Transverse colon (tissue), 4 donors: ENCODE measurements around the gene AGAP5. TPM values are rescaled to one million over a fixed set of nuclear protein-coding genes. Genes with fewer than 3 reads are reported as not detected.
"Not testable (repeated sequence)": the region's sequence is repeated elsewhere in the genome, so short reads cannot be mapped to it uniquely, and the experiment has no call there.

ENCODE experiments used
- DNase-seq: peaks from one replicate; pipeline ENCODE4 v3.0.0-alpha.2; 2019
- H3K27ac ChIP-seq, 4 donors: fragments of 200-600 bp; sonication (generic); 2 replicates each; pipeline ENCODE4 v1.5.1; 2016 to 2018; ENCODE audit warnings: inconsistent platforms in 4 of 4
- H3K27me3 ChIP-seq: fragments of 200-600 bp; sonication (generic); 2 replicates; pipeline ENCODE4 v1.5.1; 2017; ENCODE audit warnings: inconsistent platforms
- H3K36me3 ChIP-seq, 4 donors: fragments of 200-600 bp; sonication (generic); 2 replicates each; pipeline ENCODE4 v1.5.1; 2017 to 2019; ENCODE audit warnings: inconsistent platforms in 4 of 4
- H3K4me1 ChIP-seq, 4 donors: fragments of 200-600 bp; sonication (generic); 2 replicates each; pipeline ENCODE4 v1.5.1; 2017 to 2020; ENCODE audit warnings: inconsistent platforms in 4 of 4
- H3K4me3 ChIP-seq, 4 donors: fragments of 200-600 bp; sonication (generic); 1 replicate in 1 of 4; 2 replicates in 3 of 4; pipeline versions ENCODE4 v1.5.1 to v1.6.1; 2017 to 2019; ENCODE audit warnings: inconsistent platforms in 4 of 4
- H3K9me3 ChIP-seq, 2 donors: fragments of 200-600 bp; sonication (generic); 2 replicates each; pipeline ENCODE4 v1.5.1; 2017 to 2019; ENCODE audit warnings: inconsistent platforms in 2 of 2
- EP300 ChIP-seq: sonication (generic); formaldehyde crosslinking; IDR thresholded peaks from one replicate; pipeline ENCODE4 v1.6.1; 2017; ENCODE audit warnings: antibody characterized with exemption, low read depth
- POLR2A ChIP-seq: fragments of 450-650 bp; IDR thresholded peaks from one replicate; pipeline ENCODE4 v1.6.1; 2016; ENCODE audit warnings: antibody characterized with exemption, mild to moderate bottlenecking, moderate library complexity
- POLR2AphosphoS5 ChIP-seq, 3 donors: sonication (generic); formaldehyde crosslinking; IDR thresholded peaks; one replicate each; pipeline ENCODE4 v1.6.1; 2016; ENCODE audit warnings: antibody characterized with exemption in 3 of 3
- WGBS, 2 donors: methylation state at CpG; one replicate each; pipeline ENCODE4 v1.1.5; 2018; ENCODE audit warnings: low coverage in 1 of 2; 5-methylcytosine and 5-hydroxymethylcytosine counted together
- in situ Hi-C, 4 donors: fragments of 200-750 bp; cut with MboI; loops; one replicate each; pipeline versions ENCODE4 v1.15.0 to v1.15.1; 2017; ENCODE audit warnings: low sequenced_read_pairs in 3 of 4, low pct_ligation_motif_present in 1 of 4, low pct_unique_long_range_greater_than_20kb in 1 of 4
- intact Hi-C: fragments of 100-400 bp; cut with DNase I; formaldehyde crosslinking; loops from one replicate; pipeline ENCODE4 v1.15.1; 2023; ENCODE audit warnings: low total_unique reads
- total RNA-seq, 4 donors: library from RNA; depleted of rRNA; stranded (reverse); fragments of >200 nt; gene quantifications; one replicate each; pipeline ENCODE4 v1.1.0, GENCODE V29; 2016
- TF ChIP-seq, protein P1 (sequence below), 5 experiments: fragments of 200-600 bp in 3 of 5; fragments of 450-650 bp in 2 of 5; sonication (generic) in 3 of 5; IDR thresholded peaks; 1 replicate in 2 of 5; 2 replicates in 3 of 5; pipeline ENCODE4 v1.5.1; 2016 to 2017; ENCODE audit warnings: antibody characterized with exemption in 5 of 5, inconsistent platforms in 3 of 5, mild to moderate bottlenecking in 2 of 5, moderate library complexity in 1 of 5

The AGAP5 gene
- total RNA-seq, 4 donors from 2014 or later, result 8.0 to 12.7 (median 8.6) TPM; not detected in 1

DNA sequence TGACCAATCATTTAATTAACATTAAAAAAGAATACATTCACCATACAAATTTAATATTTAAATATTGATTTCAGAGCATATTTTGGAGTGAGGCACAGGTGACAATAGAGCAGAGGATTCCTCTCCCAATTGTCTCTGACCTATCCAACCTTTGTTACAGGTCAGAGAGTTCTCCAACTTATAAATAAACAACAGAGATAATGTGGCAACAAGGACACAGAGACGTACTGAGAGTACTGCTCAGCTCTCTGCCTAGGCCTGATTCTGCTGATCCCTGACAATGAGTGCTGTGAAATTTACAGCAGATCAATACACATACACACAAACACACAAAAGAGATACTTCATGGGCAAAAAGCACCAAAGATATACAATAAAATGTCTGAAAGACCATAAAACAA lies 18.3 kb upstream of the AGAP5 start:
- Histone ChIP-seq H3K9me3 (no peaks in the 10 kb centered on the region), H3K27me3 (no peaks in the 10 kb centered on the region), H3K4me1 (no peaks in the 10 kb centered on the region), H3K36me3 (peaks cover 0 to 47% (median 20%) of the 10 kb centered on the region in 4 donors), H3K27ac (no peak overlapping the region), H3K4me3 (no peak overlapping the region)
- in situ Hi-C loops, result no loop called here
- no peak for DNase-seq
- 89% methylated on average over 1 of the region's 1 CpG; no CpG with 5 or more reads in 1 of the 2 donors for WGBS, 2 donors
- intact Hi-C loops, result no loop called here
- TF ChIP-seq, protein P1, sequence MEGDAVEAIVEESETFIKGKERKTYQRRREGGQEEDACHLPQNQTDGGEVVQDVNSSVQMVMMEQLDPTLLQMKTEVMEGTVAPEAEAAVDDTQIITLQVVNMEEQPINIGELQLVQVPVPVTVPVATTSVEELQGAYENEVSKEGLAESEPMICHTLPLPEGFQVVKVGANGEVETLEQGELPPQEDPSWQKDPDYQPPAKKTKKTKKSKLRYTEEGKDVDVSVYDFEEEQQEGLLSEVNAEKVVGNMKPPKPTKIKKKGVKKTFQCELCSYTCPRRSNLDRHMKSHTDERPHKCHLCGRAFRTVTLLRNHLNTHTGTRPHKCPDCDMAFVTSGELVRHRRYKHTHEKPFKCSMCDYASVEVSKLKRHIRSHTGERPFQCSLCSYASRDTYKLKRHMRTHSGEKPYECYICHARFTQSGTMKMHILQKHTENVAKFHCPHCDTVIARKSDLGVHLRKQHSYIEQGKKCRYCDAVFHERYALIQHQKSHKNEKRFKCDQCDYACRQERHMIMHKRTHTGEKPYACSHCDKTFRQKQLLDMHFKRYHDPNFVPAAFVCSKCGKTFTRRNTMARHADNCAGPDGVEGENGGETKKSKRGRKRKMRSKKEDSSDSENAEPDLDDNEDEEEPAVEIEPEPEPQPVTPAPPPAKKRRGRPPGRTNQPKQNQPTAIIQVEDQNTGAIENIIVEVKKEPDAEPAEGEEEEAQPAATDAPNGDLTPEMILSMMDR (IDR thresholded peaks at IDR 0.05), result no peak
- TF ChIP-seq EP300 (no peak), POLR2AphosphoS5 (IDR thresholded peaks at IDR 0.05) (no peak), POLR2A (no peak)

DNA sequence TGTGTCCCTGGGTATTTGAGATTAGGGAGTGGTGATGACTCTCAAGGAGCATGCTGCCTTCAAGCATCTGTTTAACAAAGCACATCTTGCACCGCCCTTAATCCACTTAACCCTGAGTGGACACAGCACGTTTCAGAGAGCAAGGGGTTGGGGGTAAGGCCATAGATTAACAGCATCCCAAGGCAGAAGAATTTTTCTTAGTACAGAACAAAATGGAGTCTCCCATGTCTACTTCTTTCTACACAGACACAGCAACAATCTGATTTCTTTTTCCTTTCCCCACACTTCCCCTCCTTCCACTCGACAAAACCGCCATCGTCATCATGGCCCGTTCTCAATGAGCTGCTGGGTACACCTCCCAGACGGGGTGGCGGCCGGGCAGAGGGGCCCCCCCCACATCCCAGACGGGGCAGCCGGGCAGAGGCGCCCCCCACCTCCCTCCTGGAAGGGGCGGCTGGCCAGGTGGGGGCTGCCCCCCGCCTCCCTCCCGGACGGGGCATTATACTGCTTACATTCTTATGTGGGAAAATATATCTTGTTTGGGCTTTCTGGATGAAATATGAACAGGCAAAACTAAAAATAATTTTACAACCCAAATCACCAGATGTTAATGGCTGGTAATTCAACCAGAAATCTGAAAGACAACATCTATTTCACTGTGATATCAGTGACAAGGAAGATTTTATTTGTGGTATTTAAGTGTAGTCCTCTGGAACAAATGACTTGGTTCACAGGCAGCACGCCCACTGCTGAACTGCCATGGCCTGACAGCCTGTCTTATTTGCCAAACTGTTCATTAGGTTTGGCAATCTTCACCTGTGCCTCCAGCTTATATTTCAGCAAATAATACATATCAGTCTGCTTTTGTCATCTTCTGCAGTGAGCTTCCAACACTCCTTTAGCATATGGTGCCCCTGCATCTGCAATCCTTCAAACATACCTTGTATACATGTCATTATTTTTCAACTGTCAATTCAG lies 17.6 kb upstream of the AGAP5 start:
- H3K27ac ChIP-seq, H3K27me3 ChIP-seq, H3K4me1 ChIP-seq, DNase-seq, H3K4me3 ChIP-seq, H3K9me3 ChIP-seq, intact Hi-C loops, in situ Hi-C loops: not testable (repeated sequence)
- WGBS, 2 donors, result 94% methylated on average over 5 to 17 of the region's 17 CpGs
- peaks cover 0 to 41% (median 17%) of the 10 kb centered on the region in 4 donors for H3K36me3 ChIP-seq

DNA sequence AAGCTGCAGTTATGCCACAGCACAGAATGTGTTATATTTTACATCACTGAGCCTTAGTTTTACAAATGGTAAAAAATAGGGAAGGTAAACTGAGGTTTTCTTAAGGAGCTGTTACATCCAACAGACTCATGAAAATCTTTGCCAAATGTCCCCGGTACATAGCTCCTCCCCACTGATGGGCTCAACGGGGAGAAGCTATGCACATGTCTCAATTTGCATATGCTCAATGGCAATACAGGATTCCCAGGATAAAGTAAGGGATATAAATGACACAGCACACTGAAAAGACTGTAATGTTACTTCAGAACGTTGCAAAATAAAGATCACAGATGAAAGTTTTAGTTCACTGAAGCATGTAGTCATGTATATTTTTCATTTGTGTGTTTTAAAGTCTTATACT lies 16.6 kb upstream of the AGAP5 start:
- 60 to 65% methylated on average over 1 to 3 of the region's 3 CpGs for WGBS, 2 donors
- H3K4me3 ChIP-seq, H3K9me3 ChIP-seq, H3K4me1 ChIP-seq, H3K27me3 ChIP-seq, intact Hi-C loops, in situ Hi-C loops, H3K27ac ChIP-seq, DNase-seq: not testable (repeated sequence)
- peaks cover 0 to 38% (median 12%) of the 10 kb centered on the region in 4 donors for H3K36me3 ChIP-seq

DNA sequence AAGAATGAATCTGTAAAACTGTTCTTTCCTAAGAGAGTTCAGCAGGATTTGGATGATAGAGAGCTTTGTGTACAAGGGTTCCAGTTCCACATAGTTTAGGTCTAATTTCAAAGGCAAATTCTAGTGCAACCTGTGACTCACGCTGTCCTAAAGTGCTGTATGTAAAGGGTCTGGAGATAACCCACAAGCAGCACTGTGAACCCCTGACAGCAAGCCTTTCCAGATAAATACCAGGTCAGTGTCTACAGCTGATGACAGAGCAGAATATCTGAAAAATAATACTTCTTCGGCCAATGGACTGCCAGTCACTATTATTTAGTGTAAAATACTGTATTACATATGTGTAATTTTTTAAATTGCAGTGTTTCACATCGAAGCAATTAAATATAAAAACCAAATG lies 16.0 kb upstream of the AGAP5 start:
- H3K27ac ChIP-seq, H3K4me3 ChIP-seq, H3K9me3 ChIP-seq, in situ Hi-C loops, H3K27me3 ChIP-seq, H3K4me1 ChIP-seq, DNase-seq, intact Hi-C loops: not testable (repeated sequence)
- 93 to 100% methylated on average over 1 to 3 of the region's 3 CpGs for WGBS, 2 donors
- H3K36me3 ChIP-seq, result peaks cover 0 to 34% (median 10%) of the 10 kb centered on the region in 4 donors

DNA sequence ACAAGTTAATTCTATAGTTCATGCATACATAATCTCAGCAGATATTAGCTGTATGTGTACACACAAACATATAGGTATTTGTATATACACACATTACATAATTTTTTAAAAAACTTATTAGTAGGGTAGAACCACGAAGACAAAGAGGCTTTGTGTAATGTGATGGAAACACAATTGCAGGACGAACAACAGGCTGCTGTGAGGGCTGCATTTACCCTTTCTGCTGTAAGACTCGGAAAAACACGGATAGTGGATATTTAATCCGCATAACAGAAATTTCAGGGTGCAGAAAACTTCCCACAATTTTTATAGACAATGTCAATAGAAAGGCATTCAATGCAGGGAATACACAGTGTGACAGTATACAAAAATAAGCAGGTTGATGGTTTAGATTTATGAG lies 13.8 kb upstream of the AGAP5 start:
- H3K9me3 ChIP-seq, H3K27me3 ChIP-seq, DNase-seq, H3K27ac ChIP-seq, in situ Hi-C loops, intact Hi-C loops, H3K4me1 ChIP-seq, H3K4me3 ChIP-seq: not testable (repeated sequence)
- 92 to 98% methylated on average over 5 of the region's 5 CpGs for WGBS, 2 donors
- peaks cover 0 to 13% (median 0%) of the 10 kb centered on the region in 4 donors for H3K36me3 ChIP-seq

DNA sequence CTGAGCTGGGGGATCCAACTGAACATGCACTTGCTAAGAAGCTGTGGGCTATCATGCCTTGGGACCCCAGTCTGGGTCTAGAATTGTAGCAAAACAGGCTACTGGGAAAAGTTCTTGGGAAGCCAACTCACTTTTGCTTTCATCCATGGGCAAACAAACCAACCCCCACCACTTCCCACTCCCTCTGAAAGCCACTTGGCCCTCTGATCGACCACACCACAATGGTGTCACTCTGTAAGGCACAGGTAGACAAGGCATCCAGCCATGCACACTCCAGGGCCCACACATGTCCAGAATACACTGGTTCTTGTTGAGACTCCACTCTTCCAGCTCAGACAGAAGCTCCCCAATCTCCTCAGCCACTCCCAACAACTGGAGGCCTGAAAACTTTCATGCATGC lies 10.2 kb upstream of the AGAP5 start:
- H3K4me1 ChIP-seq, DNase-seq, in situ Hi-C loops, H3K27ac ChIP-seq, H3K27me3 ChIP-seq, H3K9me3 ChIP-seq, intact Hi-C loops, H3K36me3 ChIP-seq, H3K4me3 ChIP-seq: not testable (repeated sequence)
- 87% methylated on average over 1 of the region's 1 CpG; no CpG with 5 or more reads in 1 of the 2 donors for WGBS, 2 donors

DNA sequence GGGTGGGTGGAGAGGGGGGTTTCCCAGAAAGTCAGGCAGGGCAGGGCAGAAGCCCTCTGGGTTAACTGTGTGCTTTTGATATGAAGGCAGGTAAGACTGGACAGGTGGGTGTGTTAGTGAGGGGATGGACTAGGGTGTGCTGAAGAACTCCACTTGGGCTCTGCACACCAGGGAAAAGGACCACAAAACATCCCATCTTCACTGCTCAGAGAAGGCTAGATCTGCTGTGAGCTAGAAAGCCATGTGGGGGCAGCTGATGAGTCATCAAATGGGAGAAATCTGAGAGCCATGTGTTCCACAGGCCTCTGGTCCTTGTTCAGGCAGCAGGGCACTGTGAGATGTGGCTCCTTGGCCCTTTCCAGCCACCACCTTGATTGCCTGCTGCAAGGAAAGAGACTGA lies 9.7 kb upstream of the AGAP5 start:
- H3K36me3 ChIP-seq, intact Hi-C loops, H3K4me3 ChIP-seq, in situ Hi-C loops, H3K27ac ChIP-seq, H3K27me3 ChIP-seq, H3K4me1 ChIP-seq, DNase-seq, H3K9me3 ChIP-seq: not testable (repeated sequence)

DNA sequence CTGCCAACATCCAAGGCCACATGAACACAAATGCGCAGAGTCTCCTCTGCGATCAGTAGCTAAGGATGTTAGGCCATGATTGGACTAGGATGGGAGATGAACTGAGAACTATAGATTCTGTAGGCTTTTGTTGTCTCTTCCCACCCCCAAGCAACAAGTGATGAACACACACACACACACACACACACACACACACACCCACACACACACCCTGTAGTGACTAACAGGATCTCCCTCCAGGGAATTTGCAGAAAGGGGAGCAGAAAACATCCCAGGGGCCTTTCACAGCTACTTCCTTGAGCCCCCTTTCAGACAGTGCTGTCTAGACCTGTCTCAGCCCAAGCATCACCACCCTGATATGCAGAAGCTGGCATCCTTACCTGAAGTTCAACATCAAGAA lies 8.6 kb upstream of the AGAP5 start:
- H3K4me3 ChIP-seq, H3K27me3 ChIP-seq, DNase-seq, intact Hi-C loops, H3K27ac ChIP-seq, H3K4me1 ChIP-seq, H3K9me3 ChIP-seq, in situ Hi-C loops, H3K36me3 ChIP-seq: not testable (repeated sequence)
- 96% methylated on average over 2 of the region's 2 CpGs; no CpG with 5 or more reads in 1 of the 2 donors for WGBS, 2 donors

DNA sequence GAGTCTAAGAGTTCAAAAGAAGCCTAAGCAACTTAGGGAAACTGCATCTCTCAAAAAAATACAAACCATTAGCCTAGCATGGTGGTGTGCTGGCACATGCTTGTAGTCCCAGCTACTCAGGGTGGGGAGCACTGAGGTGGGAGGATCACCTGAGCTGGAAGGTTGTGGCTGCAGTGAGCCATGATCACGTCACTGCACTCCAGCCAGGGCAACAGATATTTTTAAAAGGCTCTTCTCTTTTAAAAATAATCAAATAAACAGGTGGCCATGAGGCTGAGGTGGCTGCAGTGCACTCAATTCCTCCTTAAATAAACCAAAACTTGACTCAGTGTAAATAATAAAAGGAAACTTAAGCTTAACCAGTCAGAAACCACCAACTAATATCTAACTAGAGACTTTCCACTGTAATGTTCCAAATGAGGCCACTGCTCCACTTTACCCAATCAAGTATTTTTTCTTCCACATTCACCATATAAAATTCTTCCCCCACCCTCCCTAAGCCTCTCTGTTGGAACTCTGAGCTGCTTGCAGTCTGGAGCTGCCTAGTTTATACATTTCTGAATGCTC lies 7.7 kb upstream of the AGAP5 start:
- in situ Hi-C loops, result not testable (repeated sequence)

More for the DNA sequence above, 7.7 kb upstream of the AGAP5 start:
- DNase-seq, H3K36me3 ChIP-seq, H3K4me3 ChIP-seq, H3K4me1 ChIP-seq, H3K27me3 ChIP-seq, H3K9me3 ChIP-seq, intact Hi-C loops, H3K27ac ChIP-seq: not testable (repeated sequence)
- WGBS, 2 donors, result 79 to 100% methylated on average over 1 of the region's 1 CpG
